Measurements from ENCODE around the gene PDPN.

DNA sequence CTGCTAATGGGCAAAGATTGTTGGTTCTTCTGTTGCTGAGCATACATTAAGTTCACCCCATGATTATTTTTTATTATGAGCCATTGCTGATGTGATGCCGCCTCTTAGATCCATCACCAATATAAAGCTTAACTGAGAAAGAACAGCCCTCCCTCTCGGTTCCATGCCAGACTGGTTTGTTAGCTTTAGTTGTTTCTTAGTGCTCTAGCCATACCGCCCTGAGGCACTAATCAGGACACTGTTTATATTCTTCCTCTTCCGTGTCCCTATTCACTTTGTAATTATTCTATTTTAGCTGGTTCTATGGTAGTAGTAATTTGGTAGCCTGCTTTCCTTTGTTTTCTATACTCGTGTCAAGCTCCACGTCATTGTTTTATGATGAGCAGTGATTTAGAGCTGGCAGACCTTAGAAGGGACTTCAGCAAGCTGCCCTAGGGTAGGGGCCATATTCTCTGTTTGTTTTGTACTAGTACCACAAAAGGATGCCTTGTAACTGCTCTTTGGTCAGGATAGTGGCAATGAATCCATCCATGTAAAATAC, 27.3 kb upstream of the PDPN start:
- TF ChIP-seq POLR2A (IDR thresholded peaks at IDR 0.05): no peak
- TF ChIP-seq, protein P1, sequence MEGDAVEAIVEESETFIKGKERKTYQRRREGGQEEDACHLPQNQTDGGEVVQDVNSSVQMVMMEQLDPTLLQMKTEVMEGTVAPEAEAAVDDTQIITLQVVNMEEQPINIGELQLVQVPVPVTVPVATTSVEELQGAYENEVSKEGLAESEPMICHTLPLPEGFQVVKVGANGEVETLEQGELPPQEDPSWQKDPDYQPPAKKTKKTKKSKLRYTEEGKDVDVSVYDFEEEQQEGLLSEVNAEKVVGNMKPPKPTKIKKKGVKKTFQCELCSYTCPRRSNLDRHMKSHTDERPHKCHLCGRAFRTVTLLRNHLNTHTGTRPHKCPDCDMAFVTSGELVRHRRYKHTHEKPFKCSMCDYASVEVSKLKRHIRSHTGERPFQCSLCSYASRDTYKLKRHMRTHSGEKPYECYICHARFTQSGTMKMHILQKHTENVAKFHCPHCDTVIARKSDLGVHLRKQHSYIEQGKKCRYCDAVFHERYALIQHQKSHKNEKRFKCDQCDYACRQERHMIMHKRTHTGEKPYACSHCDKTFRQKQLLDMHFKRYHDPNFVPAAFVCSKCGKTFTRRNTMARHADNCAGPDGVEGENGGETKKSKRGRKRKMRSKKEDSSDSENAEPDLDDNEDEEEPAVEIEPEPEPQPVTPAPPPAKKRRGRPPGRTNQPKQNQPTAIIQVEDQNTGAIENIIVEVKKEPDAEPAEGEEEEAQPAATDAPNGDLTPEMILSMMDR (IDR thresholded peaks at IDR 0.05): no peak

Data from heart left ventricle (tissue), 13 donors.